Gastrocnemius medialis (tissue), 4 donors: Measurements from ENCODE around the gene PPP3CA.

ENCODE experiments used
- CTCF ChIP-seq, 5 experiments: fragments of 450-650 bp in 3 of 5; fragments of 200-600 bp in 2 of 5; sonication (generic) in 2 of 5; IDR thresholded peaks in 4 of 5; conservative IDR thresholded peaks in 1 of 5; 1 replicate in 4 of 5; 2 replicates in 1 of 5; pipeline ENCODE4 v1.5.1; 2016 to 2019; ENCODE audit warnings: antibody characterized with exemption in 5 of 5, mild to moderate bottlenecking in 3 of 5, moderate library complexity in 3 of 5
- POLR2A ChIP-seq, 2 donors: fragments of 450-650 bp; IDR thresholded peaks; one replicate each; pipeline ENCODE4 v1.6.1; 2017; ENCODE audit warnings: antibody characterized with exemption in 2 of 2, mild to moderate bottlenecking in 2 of 2, moderate library complexity in 2 of 2

- TF ChIP-seq CTCF (IDR thresholded peaks at IDR 0.05 in 4 of 5, conservative IDR thresholded peaks at IDR 0.05 in 1 of 5): no peak
- no peak for TF ChIP-seq POLR2A (IDR thresholded peaks at IDR 0.05)
These were observed 168.6 kb downstream of the PPP3CA start for GRCh38 chr4:101178731-101179130.
